ACHN (cell line): Measurements from ENCODE around the gene MYO1C.
"Not testable (repeated sequence)": the region's sequence is repeated elsewhere in the genome, so short reads cannot be mapped to it uniquely, and the experiment has no call there.

ENCODE experiments used
- DNase-seq: peaks from one replicate; pipeline ENCODE4 v3.0.0-alpha.2; 2015
- in situ Hi-C: cut with HindIII; loops from 2 replicates; pipeline ENCODE4 v1.10.0; 2017; ENCODE audit warnings: low sequenced_read_pairs, low pct_ligation_motif_present, low pct_unique_long_range_greater_than_20kb

MYO1C gene

DNA sequence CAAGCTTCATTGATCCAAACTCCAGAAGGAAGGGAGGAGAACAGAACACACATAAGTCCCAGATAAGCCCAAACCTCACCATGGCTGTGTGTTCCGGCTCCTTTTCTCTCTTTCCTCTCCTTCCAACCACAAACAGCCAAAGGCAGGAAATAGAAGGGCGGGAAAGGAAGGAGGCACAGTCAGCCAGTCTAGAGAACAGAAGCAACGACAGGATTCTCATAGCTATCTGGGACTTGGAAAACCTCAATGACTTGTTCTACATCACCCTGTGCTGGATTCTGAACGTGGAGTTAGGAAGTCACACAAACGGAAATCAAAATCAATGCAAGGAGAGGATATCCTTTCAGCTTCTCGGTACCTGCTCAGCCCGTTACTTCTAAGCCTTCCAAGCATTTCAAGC lies 45.4 kb downstream of the MYO1C start:
- in situ Hi-C loops: no loop called here
- no peak for DNase-seq

DNA sequence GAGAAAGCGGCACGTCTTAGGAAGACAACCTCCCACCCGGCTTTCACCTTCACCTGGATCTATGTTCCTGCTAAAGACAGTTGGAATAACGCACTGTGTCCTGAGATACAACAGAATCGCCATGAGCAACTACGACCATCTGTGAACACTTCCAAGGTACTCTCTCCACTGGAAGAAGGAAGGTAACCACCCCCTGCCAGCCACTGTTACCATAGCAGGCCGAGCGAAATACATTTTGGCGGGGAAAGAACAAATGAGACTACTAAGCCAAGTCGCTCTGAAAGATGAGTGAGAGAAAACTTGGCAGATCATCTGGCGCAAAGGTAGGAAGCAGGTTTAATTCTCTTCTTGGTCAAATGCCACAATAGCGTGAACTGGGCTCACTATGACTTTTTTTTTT lies 46.3 kb downstream of the MYO1C start:
- in situ Hi-C loops: no loop called here
- no peak for DNase-seq

DNA sequence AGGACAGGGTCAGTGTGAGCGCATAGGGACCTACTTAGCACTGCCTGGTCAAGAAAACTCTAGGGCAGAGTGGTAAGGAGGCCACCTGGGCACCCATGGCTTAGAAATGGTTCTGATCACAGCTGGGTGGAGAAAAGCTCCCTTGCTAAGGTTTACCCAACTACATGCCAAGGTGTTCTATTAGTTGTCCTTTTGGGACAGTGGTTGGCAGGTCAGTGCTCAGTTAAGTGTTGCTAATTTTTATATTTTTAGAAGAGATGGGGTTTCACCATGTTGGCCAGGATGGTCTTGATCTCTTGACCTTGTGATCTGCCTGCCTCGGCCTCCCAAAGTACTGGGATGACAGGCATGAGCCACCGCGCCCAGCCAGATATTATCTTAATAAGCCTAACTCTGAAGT lies 46.8 kb downstream of the MYO1C start:
- in situ Hi-C loops, DNase-seq: not testable (repeated sequence)

DNA sequence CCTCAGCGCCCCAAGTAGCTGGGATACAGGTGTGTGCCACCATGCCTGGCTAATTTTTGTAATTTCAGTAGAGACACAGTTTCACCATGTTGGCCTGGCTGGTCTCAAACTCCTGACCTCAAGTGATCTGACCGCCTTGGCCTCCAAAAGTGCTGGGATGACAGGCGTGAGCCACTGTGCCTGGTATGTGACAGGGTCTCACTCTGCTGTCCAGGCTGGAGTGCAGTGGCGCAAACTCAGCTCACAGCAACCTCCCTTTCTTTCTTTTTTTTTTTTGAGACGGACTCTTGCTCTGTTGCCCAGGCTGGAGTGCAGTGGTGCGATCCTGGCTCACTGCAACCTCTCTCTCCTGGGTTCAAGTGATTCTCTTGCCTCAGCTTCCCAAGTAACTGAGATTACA lies 49.8 kb downstream of the MYO1C start:
- DNase-seq, in situ Hi-C loops: not testable (repeated sequence)

DNA sequence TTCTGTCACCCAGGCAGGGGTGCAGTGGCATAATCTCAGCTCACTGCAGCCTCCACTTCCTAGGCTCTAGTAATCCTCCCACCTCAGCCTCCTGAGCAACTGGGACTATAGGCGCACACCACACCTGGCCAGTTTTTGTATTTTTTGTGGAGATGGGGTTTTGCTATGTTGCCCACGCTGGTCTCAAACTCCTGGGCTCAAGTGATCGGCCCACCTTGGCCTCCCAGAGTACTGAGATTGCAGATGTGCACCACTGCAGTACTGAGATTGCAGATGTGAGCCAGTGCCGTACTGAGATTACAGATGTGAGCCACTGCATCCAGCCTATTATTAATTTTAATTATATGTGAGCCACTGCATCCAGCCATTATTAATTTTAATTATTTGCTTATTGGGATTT lies 50.3 kb downstream of the MYO1C start:
- DNase-seq: no peak
- in situ Hi-C loops: no loop called here

DNA sequence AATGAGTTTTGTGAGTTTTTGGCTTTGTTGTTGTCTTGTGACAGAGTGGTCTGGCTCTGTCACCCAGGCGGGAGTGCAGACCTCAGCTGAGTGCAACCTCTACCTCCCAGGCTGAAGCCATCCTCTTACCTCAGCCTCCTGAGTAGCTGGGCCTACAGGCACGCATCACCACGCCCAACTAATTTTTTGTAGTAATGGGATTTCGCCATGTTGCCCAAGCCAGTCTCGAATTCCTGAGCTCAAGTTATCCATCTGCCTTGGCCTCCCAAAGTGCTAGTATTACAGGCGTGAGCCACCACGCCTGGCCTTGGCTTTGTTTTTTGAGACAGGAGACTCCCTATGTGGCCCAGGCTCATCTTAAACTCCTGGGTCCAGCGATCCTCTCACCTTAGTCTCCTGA lies 51.6 kb downstream of the MYO1C start:
- no peak for DNase-seq
- in situ Hi-C loops: no loop called here

DNA sequence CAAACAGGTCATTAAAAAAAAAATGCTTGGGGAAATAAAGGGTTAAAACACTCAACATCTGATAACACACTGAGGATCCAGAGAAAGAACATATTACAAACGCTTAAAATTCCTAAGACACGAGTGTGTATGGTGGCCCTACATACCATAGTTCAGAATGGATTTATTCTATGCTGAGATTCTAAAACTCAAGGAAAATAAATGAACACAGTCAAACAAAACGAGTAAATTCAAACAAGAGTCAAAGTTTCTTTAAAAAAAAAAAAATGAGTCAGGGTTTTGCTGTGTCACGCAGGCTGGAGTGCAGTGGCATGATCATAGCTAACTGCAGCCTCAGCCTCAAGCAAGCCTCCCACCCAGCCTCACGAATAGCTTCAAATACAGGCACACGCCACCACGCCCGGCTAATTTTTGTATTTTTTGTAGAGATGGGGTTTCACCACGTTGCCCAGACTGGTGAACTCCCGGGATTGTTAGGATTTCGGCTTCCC lies 53.8 kb downstream of the MYO1C start:
- DNase-seq: peak; percentile 64
- in situ Hi-C loops: no loop called here

DNA sequence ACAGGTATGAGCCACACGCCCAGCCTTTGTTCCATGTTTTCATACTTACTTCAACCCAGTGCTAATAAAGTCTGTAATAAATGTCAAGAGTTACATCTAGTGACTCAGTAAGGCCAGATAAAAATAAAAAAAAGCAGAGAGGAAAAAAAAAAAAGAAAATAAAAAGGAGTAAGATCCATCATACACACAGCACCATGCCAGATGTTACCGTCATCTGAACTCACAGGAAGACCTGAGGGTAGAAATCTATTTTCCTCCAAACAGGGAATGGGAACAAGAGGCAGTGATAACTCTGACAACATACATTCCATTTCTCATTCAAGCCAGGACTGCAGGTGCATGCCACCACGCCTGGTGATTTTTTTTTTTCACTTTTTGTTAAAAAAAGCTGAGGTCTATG lies 57.2 kb downstream of the MYO1C start:
- in situ Hi-C loops: no loop called here
- DNase-seq: no peak

DNA sequence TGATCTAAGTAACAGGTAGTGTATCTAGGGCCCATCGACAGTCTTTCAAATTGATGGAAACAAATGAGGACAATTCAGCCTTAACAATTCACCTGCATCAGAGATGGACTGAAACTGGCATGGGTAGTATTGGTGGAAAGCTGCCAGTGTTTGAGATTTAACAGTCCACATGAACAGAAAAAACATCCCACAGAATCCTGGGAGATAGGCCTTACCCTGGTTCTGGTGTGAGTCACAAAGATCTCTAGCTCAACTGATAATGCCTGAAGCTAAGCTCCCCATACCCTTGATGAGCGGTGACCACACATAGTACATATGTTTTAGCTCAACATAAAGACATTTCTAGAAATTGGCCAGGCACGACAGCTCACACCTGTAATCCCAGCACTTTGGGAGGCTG lies 58.3 kb downstream of the MYO1C start:
- no peak for DNase-seq
- in situ Hi-C loops: no loop called here

DNA sequence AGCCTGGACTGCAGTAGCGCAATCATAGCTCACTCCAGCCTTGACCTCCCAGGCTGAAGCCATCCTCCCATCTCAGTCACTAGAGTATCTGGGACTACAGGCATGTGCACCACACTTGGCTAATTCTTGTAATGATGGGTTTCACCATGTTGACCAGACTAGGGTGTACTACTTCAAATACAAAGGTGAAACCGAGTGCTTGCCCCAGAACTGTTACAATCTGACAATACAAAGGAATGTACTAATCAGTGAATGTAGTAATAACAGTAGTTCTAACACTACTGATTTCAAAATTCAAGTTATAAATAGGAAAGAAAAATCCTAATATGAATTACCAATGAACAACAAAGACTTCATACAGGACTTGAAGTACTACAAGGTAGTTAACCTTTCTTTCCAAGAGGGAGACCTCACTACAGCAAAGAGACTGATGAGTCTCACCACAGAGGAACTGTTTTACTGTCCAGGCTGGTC lies 60.8 kb downstream of the MYO1C start:
- DNase-seq: no peak
- in situ Hi-C loops: no loop called here

DNA sequence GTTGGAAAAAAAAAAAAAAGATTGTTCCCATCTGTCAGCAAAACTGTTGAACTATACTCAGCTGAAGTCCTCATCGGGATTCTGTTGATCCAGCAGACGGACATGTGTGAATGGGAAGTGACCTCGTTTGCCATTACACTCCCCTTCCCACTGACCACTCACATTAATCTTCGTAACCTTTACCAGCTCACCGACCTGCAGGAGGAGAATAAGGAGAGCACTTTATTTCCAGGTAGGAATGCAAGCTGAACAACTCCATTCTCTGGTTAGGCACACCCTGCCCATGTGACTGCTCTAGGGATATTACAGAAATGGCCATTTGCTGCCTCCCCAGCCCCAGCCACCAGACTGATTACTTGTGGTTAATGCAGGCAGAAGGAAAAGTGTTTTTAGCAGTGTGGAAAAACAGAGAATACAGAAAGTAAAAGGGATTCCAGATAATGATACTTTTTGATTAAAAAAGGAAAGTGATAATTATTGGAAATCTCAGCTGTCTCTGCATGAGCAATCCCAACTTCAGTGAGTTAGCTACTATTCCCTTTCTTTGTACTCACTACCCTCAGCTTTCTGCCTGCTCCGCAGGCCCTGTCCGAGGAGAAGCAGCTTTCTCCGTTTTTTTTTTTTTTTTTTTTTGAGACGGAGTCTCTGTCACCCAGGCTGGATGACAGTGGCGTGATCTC lies 68.9 kb downstream of the MYO1C start:
- in situ Hi-C loops: no loop called here
- peak; percentile 22 for DNase-seq

DNA sequence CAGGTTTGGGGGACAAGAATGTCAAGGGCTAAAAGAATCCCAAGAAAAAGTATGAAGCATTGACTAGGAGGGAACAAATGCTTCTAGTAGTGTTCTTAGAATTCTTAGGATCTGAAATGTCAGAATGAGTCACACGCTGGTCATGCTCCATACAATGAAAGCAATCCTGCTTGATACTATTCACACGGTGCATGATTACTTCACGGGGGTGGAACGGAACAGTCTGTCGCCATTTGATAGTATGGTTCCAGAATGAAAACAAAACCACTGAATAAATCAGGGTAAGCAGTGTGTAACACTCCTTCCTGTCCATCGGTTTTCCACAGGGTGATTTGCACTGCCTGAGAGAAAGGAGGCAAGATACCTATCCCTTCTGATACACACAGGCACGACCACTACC lies 69.6 kb downstream of the MYO1C start:
- in situ Hi-C loops: no loop called here
- DNase-seq: peak; percentile 96

DNA sequence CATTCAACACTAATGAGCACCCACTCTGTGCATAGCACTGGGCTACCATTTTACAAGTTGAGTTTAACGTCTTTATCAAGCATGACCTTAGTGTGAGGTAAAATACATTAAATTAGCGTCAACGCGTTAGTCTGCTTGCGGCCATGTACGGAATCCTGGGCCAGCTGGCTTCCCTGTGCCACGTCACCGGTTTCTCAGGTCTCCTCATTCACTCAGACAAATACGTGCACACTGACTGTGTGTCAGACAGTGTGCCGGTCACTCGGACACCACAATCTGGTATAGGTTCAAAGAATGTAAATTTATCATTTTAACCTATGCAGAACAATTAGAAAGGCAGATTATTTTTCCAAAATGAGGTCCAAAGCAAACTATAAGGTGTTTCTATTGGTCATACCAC lies 71.0 kb downstream of the MYO1C start:
- in situ Hi-C loops: no loop called here
- no peak for DNase-seq

DNA sequence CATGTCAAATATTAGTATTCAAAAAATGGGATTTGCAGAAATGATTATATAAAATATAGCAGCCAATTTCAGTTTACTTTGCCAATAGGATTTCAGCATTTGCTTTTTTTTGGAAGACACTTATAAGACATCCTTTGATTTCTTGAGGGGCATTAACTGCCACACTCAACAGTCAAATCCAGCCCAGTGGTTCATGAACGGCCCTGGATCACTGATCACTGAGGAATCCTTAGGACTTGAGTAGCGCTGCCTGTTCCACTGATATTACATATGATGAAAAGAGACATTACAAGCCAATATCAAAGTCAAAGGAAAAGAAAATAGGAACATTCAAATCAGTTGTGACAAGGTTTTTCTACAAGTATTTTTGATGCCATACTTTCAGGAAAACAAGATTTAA lies 71.5 kb downstream of the MYO1C start:
- DNase-seq: no peak
- in situ Hi-C loops: no loop called here

DNA sequence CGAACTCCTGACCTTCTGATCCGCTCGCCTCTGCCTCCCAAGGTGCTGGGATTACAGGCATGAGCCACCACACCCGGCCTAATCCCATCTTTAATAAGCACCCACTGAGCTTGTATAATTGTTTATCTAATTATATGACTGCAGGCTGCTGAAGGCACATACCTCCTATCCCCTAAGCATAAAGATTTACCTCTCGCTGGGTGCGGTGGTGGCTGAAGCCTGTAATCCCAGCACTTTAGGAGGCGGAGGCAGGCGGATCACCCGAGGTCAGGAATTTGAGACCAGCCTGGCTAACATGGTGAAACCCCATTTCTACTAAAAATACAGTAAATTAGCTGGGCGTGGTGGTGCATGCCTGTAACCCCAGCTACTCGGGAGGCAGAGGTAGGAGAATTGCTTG lies 72.3 kb downstream of the MYO1C start:
- in situ Hi-C loops: no loop called here
- DNase-seq: no peak

DNA sequence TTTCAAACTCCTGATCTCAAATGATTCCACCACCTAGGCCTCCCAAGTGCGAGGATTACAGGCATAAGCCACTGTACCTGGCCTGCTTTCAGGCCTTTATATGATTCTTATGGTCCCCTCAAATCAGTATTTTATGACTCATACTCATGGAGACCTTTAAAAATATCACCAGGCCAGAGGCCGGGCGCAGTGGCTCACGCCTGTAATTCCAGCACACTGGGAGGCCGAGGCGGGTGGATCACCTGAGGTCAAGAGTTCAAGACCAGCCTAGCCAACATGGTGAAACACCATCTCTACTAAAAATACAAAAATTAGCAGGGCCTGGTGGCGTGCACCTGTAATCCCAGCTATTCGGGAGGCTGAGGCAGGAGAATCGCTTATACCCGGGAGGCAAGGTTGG lies 74.0 kb downstream of the MYO1C start:
- in situ Hi-C loops, DNase-seq: not testable (repeated sequence)

DNA sequence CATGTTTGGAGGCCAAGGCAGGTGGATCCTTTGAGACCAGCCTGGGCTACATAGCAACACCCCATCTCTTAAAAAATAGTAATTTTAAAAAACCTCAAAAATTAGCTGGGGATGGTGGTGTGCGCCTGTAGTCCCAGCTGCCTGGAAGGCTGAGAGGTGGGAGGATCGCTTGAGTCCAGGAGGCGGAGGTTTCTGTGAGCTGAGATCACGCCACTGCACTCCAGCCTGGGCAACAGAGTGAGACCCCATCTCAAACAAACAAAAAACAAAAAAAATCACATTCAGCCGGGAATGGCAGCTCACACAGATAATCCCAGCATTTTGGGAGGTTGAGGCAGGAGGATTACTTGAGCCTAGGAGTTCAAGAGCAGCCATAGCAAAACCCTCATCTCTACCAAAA lies 76.1 kb downstream of the MYO1C start:
- no peak for DNase-seq
- in situ Hi-C loops: no loop called here

DNA sequence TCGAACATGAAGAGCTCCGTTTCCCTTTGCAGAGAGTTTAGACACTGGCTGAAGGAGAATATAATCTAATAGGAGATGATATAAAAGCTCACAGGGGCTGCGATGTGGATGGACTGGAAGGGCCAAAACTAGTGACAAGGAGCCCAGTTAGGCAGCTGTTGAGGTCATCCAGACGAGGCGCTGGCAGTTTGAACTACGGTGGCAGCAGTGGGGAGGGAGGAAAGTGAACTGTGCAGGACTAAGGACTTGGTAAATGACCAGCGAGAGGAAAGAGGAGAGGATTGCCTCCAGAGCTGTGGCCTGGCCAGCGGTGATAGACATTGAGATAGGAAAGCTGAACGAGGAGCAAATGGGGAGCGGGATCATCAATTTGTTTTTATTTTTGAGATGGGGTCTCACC lies 77.9 kb downstream of the MYO1C start:
- in situ Hi-C loops: no loop called here
- DNase-seq: no peak
